ENCODE results near the gene ARHGEF16.

The ARHGEF16 gene

GRCh38 chr1:3422638-3423037 is 31.8 kb upstream of the ARHGEF16 start:
- no peak for DNase-seq (ENCODE audit: low read depth)

GRCh38 chr1:3423245-3423829 is 31.1 kb upstream of the ARHGEF16 start:
- DNase-seq (ENCODE audit: low read depth), result no peak

- DNase-seq (ENCODE audit: low read depth), result no peak
Measured at GRCh38 chr1:3423896-3424611, 30.4 kb upstream of the ARHGEF16 start.

GRCh38 chr1:3425486-3426215 is 28.8 kb upstream of the ARHGEF16 start:
- DNase-seq (ENCODE audit: low read depth), result no peak

GRCh38 chr1:3426956-3427535 is 27.4 kb upstream of the ARHGEF16 start:
- no peak for DNase-seq (ENCODE audit: low read depth)

GRCh38 chr1:3427711-3428704 is 26.5 kb upstream of the ARHGEF16 start:
- no peak for DNase-seq (ENCODE audit: low read depth)

- no peak for DNase-seq (ENCODE audit: low read depth)
Measured at GRCh38 chr1:3428899-3429298, 25.6 kb upstream of the ARHGEF16 start.

- DNase-seq (ENCODE audit: low read depth), result no peak
Measured at GRCh38 chr1:3429320-3429719, 25.1 kb upstream of the ARHGEF16 start.

GRCh38 chr1:3429766-3430165 is 24.7 kb upstream of the ARHGEF16 start:
- no peak for DNase-seq (ENCODE audit: low read depth)

- DNase-seq (ENCODE audit: low read depth), result no peak
Measured at GRCh38 chr1:3430406-3430805, 24.1 kb upstream of the ARHGEF16 start.

GRCh38 chr1:3430820-3431219 is 23.6 kb upstream of the ARHGEF16 start:
- DNase-seq (ENCODE audit: low read depth), result no peak

- DNase-seq (ENCODE audit: low read depth), result no peak
Measured at GRCh38 chr1:3431266-3431665, 23.2 kb upstream of the ARHGEF16 start.

- DNase-seq (ENCODE audit: low read depth), result no peak
Measured at GRCh38 chr1:3431686-3432085, 22.8 kb upstream of the ARHGEF16 start.

- DNase-seq (ENCODE audit: low read depth), result no peak
Measured at GRCh38 chr1:3432306-3432705, 22.2 kb upstream of the ARHGEF16 start.

- no peak for DNase-seq (ENCODE audit: low read depth)
Measured at GRCh38 chr1:3433076-3433475, 21.4 kb upstream of the ARHGEF16 start.

GRCh38 chr1:3433596-3434320 is 20.7 kb upstream of the ARHGEF16 start:
- no peak for DNase-seq (ENCODE audit: low read depth)

GRCh38 chr1:3434406-3435110 is 19.9 kb upstream of the ARHGEF16 start:
- no peak for DNase-seq (ENCODE audit: low read depth)

GRCh38 chr1:3435666-3436065 is 18.8 kb upstream of the ARHGEF16 start:
- no peak for DNase-seq (ENCODE audit: low read depth)

- DNase-seq (ENCODE audit: low read depth), result no peak
Measured at GRCh38 chr1:3436451-3436850, 18.0 kb upstream of the ARHGEF16 start.

GRCh38 chr1:3436901-3437300 is 17.6 kb upstream of the ARHGEF16 start:
- DNase-seq (ENCODE audit: low read depth), result no peak

Measured in HS-27A (cell line).